Measurements from ENCODE around the gene IMMP2L. TPM values are rescaled to one million over a fixed set of nuclear protein-coding genes. Genes with fewer than 3 reads are reported as not detected.

The IMMP2L gene
- total RNA-seq, 1 donor: 8.2 TPM

- TF ChIP-seq CTCF (IDR thresholded peaks at IDR 0.05; ENCODE audit: insufficient read depth, low read depth, low read length): no peak
- H3K4me3 ChIP-seq (ENCODE audit: low read depth, low read length): no peak overlapping the region
- DNase-seq (ENCODE audit: low read depth): no peak
Observed at GRCh38 chr7:111053035-111053434, 509.3 kb downstream of the IMMP2L start.

- no peak overlapping the region for H3K4me3 ChIP-seq (ENCODE audit: low read depth, low read length)
- DNase-seq (ENCODE audit: low read depth): no peak
- TF ChIP-seq CTCF (IDR thresholded peaks at IDR 0.05; ENCODE audit: insufficient read depth, low read depth, low read length): no peak
Observed at GRCh38 chr7:111051832-111052231, 510.5 kb downstream of the IMMP2L start.

GRCh38 chr7:111050875-111051416, 511.3 kb downstream of the IMMP2L start:
- no peak for DNase-seq (ENCODE audit: low read depth)
- TF ChIP-seq CTCF (IDR thresholded peaks at IDR 0.05; ENCODE audit: insufficient read depth, low read depth, low read length): no peak
- H3K4me3 ChIP-seq (ENCODE audit: low read depth, low read length): no peak overlapping the region

GRCh38 chr7:111049971-111050680, 512.2 kb downstream of the IMMP2L start:
- H3K4me3 ChIP-seq (ENCODE audit: low read depth, low read length): no peak overlapping the region
- no peak for TF ChIP-seq CTCF (IDR thresholded peaks at IDR 0.05; ENCODE audit: insufficient read depth, low read depth, low read length)
- DNase-seq (ENCODE audit: low read depth): no peak

- TF ChIP-seq CTCF (IDR thresholded peaks at IDR 0.05; ENCODE audit: insufficient read depth, low read depth, low read length): no peak
- no peak for DNase-seq (ENCODE audit: low read depth)
- no peak overlapping the region for H3K4me3 ChIP-seq (ENCODE audit: low read depth, low read length)
Observed at GRCh38 chr7:111047595-111047994, 514.7 kb downstream of the IMMP2L start.

- H3K4me3 ChIP-seq (ENCODE audit: low read depth, low read length): no peak overlapping the region
- no peak for DNase-seq (ENCODE audit: low read depth)
- TF ChIP-seq CTCF (IDR thresholded peaks at IDR 0.05; ENCODE audit: insufficient read depth, low read depth, low read length): no peak
Observed at GRCh38 chr7:111045449-111045848, 516.8 kb downstream of the IMMP2L start.

GRCh38 chr7:111043561-111043960, 518.7 kb downstream of the IMMP2L start:
- no peak for DNase-seq (ENCODE audit: low read depth)
- no peak for TF ChIP-seq CTCF (IDR thresholded peaks at IDR 0.05; ENCODE audit: insufficient read depth, low read depth, low read length)
- no peak overlapping the region for H3K4me3 ChIP-seq (ENCODE audit: low read depth, low read length)

All from fibroblast of villous mesenchyme (primary cell).